HG03469 (cell line): Measurements from ENCODE around the gene PMS1.
A peak's percentile ranks its signal among the peaks of the same experiment; 100 is the strongest.
"Not testable (repeated sequence)": the region's sequence is repeated elsewhere in the genome, so short reads cannot be mapped to it uniquely, and the experiment has no call there.

ENCODE experiments used
- ATAC-seq: cut with Tn5 transposase; IDR thresholded peaks from one replicate; pipeline ENCODE4 v1.9.1; 2021; ENCODE audit warnings: mild to moderate bottlenecking, moderate library complexity, moderate number of reproducible peaks; ENCODE audit not compliant: unreplicated experiment

The PMS1 gene

DNA sequence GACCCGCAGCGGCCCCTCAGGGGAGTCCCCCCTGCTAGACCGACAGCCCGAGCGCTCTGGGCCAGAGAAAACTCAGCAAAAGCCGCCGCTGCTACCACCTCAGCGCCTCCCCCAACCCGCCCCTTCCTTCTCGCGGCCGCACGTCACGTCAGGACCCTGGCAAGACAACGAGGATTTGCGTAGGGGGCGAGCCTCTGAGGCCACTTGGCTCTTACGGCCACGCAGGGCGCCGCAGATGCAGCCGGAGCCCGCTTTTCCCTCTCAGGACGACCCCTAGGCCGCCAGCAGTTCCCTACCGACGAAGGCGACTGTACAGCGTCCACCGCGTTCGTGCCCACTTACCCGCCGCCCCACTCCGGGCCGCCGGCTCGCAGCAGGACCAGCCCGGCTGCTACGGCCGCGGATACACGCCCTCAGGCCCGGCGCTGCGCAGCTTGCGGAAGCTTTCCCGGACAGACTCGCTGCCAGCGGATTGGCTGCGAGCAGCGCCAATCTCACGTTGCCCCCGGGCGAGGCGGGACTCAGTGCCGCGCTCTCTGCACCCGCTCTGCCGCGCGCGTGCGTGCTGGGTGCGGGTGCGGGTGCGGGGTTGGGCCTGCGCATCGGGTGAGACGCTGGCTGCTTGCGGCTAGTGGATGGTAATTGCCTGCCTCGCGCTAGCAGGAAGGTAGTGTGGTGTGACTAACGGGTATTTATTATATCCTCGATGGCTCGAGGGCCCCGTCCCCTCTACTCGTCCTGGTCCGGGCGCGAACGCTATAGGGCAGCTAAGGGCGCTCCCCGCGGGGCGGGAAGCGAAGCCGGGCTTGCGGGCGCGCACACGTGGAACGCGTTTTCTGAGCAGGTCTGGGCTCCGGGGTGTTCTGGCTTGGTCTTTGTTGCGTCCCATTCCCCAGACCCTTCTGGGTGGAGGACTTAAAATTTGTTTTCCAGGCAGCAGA is at the start of gene PMS1, which contains the start of gene ORMDL1:
Gene PMS1, plus strand, starts transcription at position 524 of the 941 bp plus-strand sequence. CDS start 7,360 bp downstream, outside the sequence.
Gene ORMDL1, minus strand, starts transcription at position 413 of the 941 bp plus-strand sequence. CDS start 1,744 bp downstream, outside the sequence.
- peak; percentile 94 for ATAC-seq

DNA sequence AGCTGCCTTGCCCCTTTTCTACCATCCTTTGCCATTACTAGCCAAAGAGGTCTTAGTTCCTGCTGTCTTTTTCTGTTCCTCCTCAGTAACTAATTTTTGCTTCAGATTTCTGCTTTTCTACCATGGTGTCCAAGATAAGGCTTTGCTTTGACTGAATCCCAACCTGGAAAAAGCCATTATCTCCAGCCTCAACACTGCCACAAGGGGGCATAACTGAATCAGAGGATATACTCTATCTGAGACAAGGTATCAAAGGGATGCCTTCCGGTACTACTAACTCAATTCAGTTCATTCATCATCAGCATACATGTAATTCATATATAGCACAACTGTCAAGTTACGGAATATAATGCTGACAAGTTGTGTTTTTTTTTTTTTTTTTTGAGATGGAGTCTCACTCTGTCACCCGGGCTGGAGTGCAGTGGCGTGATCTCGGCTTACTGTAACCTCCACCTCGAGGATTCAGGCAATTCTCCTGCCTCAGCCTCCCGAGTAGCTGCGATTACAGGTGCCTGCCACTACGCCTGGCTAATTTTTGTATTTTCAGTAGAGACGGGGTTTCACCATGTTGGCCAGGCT is 33.1 kb upstream of the PMS1 start:
- ATAC-seq = no peak

DNA sequence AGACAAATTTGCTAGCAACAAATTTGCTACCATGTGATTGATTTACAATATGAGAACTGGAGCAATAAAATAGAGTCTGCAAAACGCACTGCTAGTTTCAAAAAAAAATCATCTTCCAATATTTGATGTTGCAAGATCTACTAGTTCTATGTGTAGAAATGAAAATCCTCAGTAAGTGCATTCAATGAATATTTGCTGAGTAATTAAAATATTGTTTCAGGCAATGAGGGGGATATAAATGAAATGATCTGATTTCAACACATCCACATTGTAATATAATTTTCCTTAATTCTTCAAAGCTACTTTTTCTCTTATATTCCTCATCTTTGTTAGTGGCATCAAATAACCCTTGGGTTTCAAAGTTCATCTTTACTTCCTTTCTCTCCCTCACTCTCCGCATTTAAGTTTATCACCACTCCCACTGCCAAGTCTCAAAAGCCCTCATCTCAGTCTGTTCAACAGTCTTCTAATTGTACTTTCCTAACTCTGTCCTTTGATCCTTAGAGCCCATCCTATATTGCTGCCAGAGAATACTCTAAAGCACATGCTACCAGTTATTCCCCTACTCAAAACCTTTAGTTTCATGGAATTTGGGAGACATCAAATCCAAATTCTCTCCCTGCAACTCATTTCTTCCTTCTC is 27.8 kb upstream of the PMS1 start:
- ATAC-seq = no peak

DNA sequence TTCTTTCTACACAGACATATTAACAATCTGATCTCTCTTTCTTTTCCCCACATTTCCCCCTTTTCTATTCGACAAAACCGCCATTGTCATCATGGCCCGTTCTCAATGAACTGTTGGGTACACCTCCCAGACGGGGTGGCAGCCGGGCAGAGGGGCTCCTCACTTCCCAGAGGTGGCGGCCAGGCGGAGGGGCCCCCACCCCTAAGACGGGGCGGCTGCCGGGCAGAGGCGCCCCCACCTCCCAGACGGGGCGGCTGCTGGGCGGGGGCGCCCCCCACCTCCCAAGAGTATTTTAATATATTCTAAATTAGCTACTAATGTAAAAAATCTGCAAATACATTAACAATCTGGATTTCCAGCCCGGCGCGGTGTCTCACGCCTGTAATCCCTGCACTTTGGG is 24.1 kb upstream of the PMS1 start:
- ATAC-seq = not testable (repeated sequence)

DNA sequence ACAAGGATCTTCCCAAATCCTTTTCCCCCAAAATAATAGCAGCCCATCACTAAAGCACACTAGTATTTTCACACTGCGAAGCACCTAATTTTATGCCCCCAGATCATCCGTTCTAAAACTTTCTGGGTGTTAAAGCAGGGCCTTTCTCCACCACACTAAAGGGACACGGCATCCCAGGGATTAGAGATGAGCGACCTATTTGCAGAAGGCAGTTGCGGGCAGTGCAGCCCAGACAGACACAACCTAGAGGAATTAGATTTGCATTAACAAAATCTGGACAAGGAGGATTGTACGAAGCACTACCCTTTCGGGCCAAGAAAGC is 22.1 kb upstream of the PMS1 start:
- ATAC-seq = no peak

DNA sequence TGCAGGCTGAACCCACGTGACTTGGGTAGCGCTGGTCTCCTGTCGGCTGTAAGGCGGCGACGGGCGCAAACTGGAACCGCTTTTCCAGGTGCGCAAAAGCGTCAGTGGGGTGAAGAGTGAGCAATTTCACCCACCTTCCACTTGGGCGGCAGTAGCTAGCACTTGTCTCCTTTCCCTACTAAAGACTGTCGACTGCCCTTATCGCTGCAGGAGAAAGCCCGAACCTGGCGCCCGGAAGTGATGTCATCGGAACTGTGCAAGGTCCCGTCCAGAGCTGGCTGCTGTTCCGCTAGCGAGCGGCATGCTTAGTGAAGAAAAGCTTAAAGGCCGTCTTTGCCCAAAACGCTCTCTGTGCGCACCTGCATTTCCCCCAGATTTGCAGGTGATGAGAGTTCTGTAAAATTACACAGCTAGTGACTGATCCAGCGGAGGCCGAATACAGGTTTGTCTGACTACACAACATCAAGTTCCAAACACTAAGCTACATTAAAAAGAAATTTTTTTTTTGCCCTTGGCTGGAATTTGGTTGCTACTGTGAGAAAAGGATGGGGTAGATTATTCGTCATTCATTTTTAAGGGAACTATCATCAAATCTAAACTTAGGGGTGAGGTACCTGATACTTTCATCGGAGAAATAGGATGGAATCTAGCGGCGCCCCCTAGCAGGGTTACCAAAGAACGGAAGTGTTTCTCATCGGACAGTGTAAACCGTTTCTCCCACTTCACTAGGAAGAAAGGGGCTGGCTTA is 21.5 kb upstream of the PMS1 start, which contains the start of gene OSGEPL1:
Gene OSGEPL1, minus strand, starts transcription at position 242 of the 748 bp plus-strand sequence. CDS start 1,152 bp downstream, outside the sequence.
- ATAC-seq = peak; percentile 89

DNA sequence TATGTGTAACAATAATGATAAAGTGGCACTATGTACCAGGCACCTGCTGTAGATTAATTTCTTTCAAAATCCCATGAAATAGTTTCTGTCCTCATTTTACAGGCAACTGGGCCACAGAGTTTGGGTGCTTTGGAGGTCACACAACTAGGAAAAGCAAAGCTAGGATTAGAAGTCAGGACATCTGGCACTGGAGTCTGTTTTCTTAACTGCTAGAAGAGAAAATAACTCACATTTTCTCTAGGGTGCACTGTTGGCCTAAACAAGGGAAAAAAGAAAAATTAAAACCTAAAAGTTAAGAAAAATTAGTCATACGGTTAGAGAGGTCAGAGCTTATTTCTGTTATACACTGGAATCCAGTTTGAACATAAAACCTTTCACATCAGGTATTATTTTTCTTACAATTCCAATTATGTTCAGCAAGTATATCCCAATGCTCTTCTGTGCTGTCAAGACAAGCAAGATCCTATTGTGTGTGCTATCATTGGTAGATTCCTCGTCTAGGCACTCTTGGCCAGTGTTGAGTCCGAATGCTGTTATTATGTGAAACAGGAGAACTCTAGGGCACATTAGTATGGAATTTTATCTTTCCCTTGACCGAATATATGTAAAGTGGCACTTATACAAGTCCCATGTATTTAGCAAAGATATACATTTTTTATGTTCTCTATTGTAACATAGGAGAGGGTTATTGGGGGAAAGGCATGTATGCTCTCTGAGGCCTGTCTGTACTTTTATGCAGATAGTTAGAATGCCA is 20.2 kb upstream of the PMS1 start:
- ATAC-seq = no peak

DNA sequence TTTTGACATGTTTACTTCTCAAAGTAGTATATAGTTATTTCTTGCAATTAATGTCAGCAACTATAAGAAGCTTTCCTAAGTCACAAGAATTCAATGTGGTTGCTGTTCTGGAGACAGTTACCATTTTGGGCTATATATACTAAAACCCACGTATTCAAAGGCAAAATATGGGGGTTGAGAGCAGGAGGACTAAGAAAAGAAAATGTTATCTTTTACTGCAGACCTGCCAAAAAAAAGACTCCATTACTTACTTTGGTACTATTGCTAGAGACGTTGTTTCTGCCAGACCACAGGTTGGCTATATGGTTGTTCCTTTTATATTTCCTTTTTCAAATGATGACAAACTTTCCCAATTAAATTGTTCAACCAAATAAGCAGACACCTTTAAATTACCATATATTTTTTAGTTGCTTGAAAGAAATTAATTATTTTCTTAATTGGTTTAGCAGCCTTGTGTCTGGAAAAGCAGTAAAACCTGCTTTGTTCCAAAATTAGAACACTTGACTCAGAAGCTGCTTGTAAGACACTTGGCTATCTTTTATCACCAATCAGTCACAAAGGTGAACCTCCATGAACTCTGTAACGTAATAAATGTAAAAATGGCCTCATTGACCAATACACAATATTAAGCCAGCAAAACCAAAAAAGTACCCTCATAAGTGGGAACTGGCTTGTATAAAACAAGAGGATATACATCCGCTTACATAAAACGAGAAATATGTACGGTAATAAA is 13.5 kb upstream of the PMS1 start:
- ATAC-seq = no peak

DNA sequence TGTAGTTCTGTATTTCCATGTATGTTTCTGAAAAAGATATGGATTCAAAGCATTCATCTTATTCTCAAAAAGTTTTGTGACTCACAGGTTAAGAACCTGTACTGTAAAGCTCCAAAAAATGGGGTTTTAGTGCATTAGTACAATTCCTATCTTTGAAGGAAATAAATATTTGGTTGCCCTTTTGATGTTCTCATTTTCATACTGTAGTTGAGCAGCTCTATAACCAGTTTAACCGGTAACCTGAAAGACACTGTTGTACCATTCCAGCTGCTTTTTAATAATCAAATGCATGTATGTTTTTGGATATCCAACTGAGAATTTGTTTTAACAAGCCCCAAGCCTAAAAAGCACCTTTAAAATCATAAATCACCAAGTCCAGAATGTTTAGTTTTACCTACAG is 12.0 kb upstream of the PMS1 start:
- ATAC-seq = no peak

DNA sequence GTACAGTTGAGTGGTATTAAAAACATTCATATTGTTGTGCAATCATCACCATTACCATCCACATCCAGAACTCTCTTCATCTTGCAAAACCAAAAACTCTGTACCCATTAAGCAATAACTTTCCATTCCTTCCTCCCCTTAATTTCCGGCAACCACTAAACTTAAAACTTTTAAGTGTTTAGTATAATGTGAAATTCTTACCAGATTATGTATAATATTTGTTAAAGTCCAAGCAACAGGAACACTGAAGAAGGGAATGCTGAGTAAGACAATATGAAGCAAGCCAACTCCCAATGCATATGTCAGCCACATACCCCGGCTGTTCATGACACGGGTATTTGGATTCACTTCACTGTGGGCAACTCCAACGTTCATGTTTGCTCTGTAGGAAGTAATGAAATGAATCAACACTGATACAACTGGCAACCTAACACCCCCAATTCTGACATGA is 2.0 kb upstream of the PMS1 start:
- ATAC-seq = no peak

DNA sequence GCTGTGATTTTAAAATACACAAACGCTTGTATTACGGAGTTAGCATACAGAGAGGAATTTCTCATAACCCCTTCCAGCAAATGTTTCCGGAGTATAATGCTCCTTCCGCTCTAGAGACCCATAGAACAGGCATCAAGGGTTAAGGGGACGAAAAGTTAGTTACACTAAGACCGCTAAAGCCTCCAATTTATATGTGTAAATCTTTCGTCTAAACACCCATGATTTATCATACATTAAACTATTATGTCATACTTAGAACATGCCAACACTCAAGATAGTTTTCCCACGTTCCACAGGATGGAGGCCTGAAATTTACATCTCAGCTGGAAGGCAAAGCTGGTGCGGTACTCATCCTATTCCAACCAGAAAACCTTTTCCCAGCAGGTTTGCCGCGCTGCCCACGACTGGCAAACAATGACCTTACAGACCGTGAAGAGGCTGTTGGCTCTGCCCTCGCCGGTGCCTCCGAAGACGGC is 761 bp upstream of the PMS1 start:
- ATAC-seq = peak; percentile 1

DNA sequence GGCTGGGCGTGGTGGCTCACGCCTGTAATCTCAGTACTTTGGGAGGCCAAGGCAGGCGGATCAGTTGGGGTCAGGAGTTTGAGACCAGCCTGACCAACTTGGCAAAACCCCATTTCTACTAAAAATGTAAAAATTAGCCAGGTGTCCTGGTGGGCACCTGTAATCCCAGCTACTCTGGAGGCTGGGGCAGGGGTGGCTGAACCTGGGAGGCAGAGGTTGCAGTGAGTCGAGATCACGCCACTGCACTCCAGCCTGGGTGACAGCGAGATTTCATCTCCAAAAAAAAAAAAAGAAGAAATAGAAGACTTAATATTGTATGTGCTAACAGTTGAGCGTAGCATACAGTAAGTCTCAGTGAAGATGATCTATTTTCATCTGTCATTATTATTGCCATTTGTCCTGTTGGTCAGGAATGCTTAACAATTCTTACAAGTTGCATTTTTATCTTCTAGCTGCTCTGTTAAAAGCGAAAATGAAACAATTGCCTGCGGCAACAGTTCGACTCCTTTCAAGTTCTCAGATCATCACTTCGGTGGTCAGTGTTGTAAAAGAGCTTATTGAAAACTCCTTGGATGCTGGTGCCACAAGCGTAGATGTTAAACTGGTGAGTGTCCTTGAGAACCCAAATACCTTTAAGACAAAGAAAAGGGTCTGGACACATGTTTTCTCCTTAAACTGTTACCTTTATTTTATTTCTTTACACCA is 7.2 kb downstream of the PMS1 start:
- no peak for ATAC-seq

DNA sequence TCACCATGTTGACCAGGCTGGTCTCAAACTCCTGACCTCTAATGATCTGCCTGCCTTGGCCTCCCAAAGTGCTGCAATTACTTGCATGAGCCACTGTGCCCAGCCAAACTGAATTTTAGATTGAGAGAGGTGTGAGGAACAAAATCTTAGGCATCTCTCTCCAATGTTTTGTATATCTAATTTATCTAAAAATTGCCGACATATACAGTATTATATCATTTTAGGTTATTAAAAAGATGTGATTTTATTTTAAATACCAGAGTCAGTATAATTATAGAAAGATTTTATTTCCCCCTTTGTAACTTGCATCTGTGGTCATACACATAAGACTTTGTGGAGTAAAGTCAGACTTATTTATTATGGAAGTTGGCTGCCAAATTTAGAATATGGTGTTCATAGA is 10.1 kb downstream of the PMS1 start:
- ATAC-seq = no peak

DNA sequence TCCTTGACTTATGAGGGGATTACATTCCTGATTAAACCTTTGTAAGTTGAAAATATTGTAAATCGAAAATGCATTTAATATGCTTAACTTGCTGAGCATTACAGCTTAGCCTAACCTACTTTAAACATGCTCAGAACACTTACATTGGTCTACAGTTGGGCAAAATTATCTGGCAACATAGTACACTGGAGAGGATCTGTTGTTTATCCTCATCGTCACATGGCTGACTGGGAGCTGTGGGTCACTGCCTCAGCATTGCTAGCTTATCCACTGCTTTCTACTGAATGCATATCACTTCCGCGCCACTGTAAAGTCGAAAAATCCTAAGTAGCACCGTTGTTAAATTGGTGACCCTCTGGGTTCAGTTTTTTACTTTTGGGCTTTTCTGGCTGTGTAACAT is 13.7 kb downstream of the PMS1 start:
- ATAC-seq = no peak

DNA sequence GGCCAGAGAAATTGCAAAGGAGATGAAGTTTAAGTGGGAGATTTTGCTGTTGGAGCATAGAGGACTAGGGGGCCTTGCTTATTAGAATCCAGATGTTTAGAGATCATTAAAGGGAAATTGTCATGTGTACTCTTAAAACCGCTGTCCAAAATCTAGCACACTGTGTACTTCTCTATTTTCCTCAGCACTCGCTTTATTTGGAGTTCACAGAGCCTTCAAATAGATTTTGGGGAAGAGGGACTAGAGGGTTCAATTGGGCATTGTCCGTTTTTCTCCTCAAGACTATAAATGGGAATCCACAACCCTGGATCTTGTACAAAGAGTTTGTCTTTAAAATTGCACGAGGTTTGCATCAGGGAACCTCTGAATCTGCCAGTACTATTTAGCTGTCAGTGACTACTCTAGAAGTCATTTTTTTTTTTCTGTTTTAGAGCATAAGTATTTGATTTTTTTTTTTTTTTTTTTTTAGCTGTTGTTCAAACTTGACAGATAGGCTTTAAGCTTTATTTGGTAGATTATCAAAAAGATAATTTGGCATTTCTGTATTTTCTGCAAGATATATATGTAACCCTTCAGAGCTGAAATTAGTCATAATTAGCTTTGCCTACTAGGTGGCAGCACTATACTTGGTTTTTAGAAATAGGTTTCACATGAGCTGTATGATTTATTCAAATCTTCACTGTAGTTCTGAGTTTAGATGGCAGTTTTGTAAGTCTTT is 14.2 kb downstream of the PMS1 start:
- peak; percentile 77 for ATAC-seq

DNA sequence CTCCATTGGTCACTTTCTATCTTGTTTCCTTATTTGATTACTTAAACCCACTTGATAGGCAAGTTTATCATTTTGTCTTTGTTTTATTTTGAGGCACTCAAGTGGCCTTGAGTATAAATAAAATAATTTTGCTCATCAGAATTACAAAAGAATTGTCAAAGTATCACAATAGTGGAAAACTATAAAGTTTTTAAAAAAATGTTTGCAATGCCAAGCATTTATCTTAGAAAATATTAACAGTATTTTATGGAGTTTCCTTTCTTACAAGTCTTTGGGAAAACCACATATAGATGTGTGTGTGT is 14.7 kb downstream of the PMS1 start:
- no peak for ATAC-seq

DNA sequence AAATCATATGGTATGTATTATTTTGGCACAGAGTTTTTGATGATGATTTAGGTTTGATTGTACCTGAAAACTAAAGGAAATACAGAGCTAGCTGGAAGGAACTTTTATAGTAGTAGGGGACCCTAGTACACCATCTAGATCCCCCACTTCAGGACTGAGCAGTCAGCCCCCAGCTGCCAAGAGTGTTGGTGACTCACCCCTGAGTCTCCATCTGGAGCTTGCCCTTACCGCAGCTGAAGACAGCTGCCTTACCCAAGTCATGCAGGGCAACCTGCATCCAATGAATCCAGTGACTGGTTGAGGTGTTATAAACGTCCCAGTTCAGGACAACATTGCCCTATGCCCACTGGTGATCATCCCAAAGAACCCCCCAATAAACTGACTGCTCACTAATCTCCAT is 15.3 kb downstream of the PMS1 start:
- ATAC-seq = no peak

DNA sequence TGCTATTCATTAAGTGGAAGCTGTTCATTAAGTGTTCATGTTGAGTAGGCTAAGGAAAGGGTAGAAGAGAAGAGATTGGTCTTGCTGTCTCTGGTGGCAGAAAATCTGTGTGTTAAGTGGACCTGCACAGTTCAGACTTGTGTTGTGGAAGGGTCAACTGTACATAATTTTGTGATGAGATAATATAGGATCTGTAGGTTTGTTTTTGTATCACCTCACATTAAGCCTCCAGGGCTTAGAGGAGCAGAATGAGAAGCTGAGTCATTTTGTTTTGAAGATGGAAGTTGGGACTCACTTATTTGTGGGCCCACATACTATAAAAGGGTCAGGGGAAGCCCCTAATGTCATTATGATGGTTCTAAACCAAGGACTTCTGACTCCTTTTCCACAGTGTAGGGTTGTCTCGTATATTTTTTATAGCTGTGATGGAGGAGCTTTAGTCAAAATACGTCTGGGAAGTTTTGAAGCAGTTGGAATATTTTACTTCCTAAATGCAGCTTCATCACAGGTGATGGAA is 18.2 kb downstream of the PMS1 start:
- no peak for ATAC-seq
